Tibial nerve (tissue), 4 donors: ENCODE measurements around the gene TRAPPC4. TPM values are rescaled to one million over a fixed set of nuclear protein-coding genes. Genes with fewer than 3 reads are reported as not detected.
"Not testable (repeated sequence)": the region's sequence is repeated elsewhere in the genome, so short reads cannot be mapped to it uniquely, and the experiment has no call there.

Experiments
- DNase-seq, 2 donors: peaks; one replicate each; pipeline ENCODE4 v3.0.0-alpha.2; 2019; ENCODE audit warnings: low spot score in 2 of 2
- H3K27ac ChIP-seq, 4 donors: fragments of 200-600 bp; sonication (generic) in 3 of 4; one replicate each; pipeline ENCODE4 v1.5.1; 2017 to 2019; ENCODE audit warnings: mild to moderate bottlenecking in 1 of 4
- H3K27me3 ChIP-seq, 2 donors: fragments of 200-600 bp; sonication (generic) in 1 of 2; one replicate each; pipeline versions ENCODE4 v1.5.1 to v1.6.0; 2017 to 2019
- H3K36me3 ChIP-seq, 3 donors: fragments of 200-600 bp; sonication (generic); one replicate each; pipeline ENCODE4 v1.5.1; 2018 to 2019
- H3K4me1 ChIP-seq, 4 donors: fragments of 200-600 bp; sonication (generic) in 3 of 4; one replicate each; pipeline ENCODE4 v1.5.1; 2017 to 2019
- H3K4me3 ChIP-seq, 4 donors: fragments of 200-600 bp; sonication (generic) in 3 of 4; one replicate each; pipeline ENCODE4 v1.5.1; 2017 to 2019; ENCODE audit warnings: mild to moderate bottlenecking in 1 of 4, moderate library complexity in 1 of 4
- H3K9me3 ChIP-seq, 4 donors: fragments of 200-600 bp; sonication (generic) in 3 of 4; one replicate each; pipeline ENCODE4 v1.5.1; 2017 to 2019
- CTCF ChIP-seq, 5 experiments: fragments of 200-600 bp in 3 of 5; fragments of 450-650 bp in 2 of 5; sonication (generic) in 3 of 5; IDR thresholded peaks; one replicate each; pipeline ENCODE4 v1.5.1; 2016 to 2019; ENCODE audit warnings: antibody characterized with exemption in 5 of 5, mild to moderate bottlenecking in 3 of 5, moderate library complexity in 2 of 5
- EP300 ChIP-seq, 2 donors: sonication (generic); formaldehyde crosslinking; IDR thresholded peaks; one replicate each; pipeline ENCODE4 v1.6.1; 2017; ENCODE audit warnings: antibody characterized with exemption in 2 of 2, mild to moderate bottlenecking in 1 of 2
- POLR2A ChIP-seq, 2 donors: fragments of 450-650 bp; IDR thresholded peaks; one replicate each; pipeline ENCODE4 v1.6.1; 2017; ENCODE audit warnings: antibody characterized with exemption in 2 of 2, mild to moderate bottlenecking in 2 of 2, moderate library complexity in 2 of 2
- WGBS, 2 donors: methylation state at CpG; one replicate each; pipeline ENCODE4 v1.1.5; 2018; 5-methylcytosine and 5-hydroxymethylcytosine counted together
- total RNA-seq, 4 donors: library from RNA; depleted of rRNA; stranded (reverse); fragments of >200 nt; gene quantifications; one replicate each; pipeline ENCODE4 v1.1.0, GENCODE V29; 2016

TRAPPC4 gene
- total RNA-seq, 4 donors from 2014 or later = 64.7 to 92.0 (median 81.8) TPM

- Histone ChIP-seq H3K4me1 (no peaks in the 10 kb centered on the region), H3K27me3 (no peaks in the 10 kb centered on the region), H3K9me3 (no peaks in the 10 kb centered on the region), H3K27ac (no peak overlapping the region), H3K36me3 (peaks cover 0 to 5% (median 0%) of the 10 kb centered on the region in 3 donors), H3K4me3 (no peak overlapping the region)
- DNase-seq = no peak
- 90 to 96% methylated on average over 5 of the region's 5 CpGs for WGBS, 2 donors
- TF ChIP-seq POLR2A (IDR thresholded peaks at IDR 0.05) = no peak
- TF ChIP-seq CTCF (IDR thresholded peaks at IDR 0.05) = no peak
- no peak for TF ChIP-seq EP300 (IDR thresholded peaks at IDR 0.05)
Measured at GRCh38 chr11:118988280-118988679, 30.3 kb upstream of the TRAPPC4 start.

GRCh38 chr11:118991486-118992038, 27.0 kb upstream of the TRAPPC4 start:
- not testable (repeated sequence) for H3K27ac ChIP-seq, H3K27me3 ChIP-seq, DNase-seq, H3K9me3 ChIP-seq, H3K36me3 ChIP-seq, H3K4me3 ChIP-seq, H3K4me1 ChIP-seq
- WGBS, 2 donors = 92 to 96% methylated on average over 36 to 38 of the region's 44 CpGs

- no peak for TF ChIP-seq POLR2A (IDR thresholded peaks at IDR 0.05)
- TF ChIP-seq EP300 (IDR thresholded peaks at IDR 0.05) = no peak
- no peak for TF ChIP-seq CTCF (IDR thresholded peaks at IDR 0.05)
- Histone ChIP-seq H3K9me3 (no peaks in the 10 kb centered on the region), H3K36me3 (peaks cover 0 to 31% (median 6%) of the 10 kb centered on the region in 3 donors), H3K27ac (peak overlapping the region in 3 of 4 donors; percentile 68 to 92 (median 89)), H3K27me3 (no peaks in the 10 kb centered on the region), H3K4me1 (peaks cover 0 to 34% (median 20%) of the 10 kb centered on the region in 4 donors), H3K4me3 (peak overlapping the region; percentile 83 to 96 (median 92))
- DNase-seq = no peak
- WGBS, 2 donors = 9% methylated on average over 22 of the region's 22 CpGs
Measured at GRCh38 chr11:118996926-118997626, 21.5 kb upstream of the TRAPPC4 start.

DNA sequence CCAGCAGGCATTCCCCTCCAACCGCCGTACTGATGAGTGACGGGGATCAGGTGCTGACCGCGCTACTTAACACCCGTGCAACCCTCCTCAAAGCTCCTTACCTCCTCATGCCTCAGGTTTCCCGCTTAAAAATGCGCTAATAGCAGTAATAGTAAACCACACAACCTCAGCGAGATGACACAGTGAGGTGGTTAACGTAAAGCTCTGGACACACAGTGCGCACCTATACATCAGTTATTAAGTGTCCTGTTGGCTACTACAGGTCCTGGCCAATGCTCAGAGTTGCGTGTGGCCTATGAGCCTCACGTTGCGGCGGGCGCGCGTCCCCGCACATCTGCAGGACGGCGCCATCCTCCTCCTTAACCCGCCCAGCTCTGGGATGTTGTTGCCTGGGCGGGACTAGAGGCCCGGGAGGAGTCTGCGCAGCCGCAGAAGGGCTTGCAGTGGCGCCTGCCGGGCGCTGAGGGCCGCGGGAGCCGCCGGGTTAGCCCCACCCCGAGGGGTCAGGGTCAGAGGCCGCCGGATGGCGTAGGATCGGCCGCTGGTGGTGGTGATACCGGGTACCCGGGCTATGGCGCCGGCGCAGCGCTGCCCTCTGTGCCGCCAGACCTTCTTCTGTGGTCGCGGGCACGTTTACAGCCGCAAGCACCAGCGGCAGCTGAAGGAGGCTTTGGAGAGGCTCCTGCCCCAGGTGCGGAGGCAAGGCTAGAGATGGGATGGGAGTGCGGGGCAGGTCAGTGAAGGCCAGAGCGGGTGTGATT, 20.8 kb upstream of the TRAPPC4 start, which contains the start of gene CENATAC:
Gene CENATAC, plus strand, starts transcription at position 512 of the 761 bp plus-strand sequence. Its CDS starts 60 bp downstream, at position 572.
- DNase-seq = peak; percentile 88 to 89

More for the DNA sequence above, 20.8 kb upstream of the TRAPPC4 start, which contains the start of gene CENATAC:
- Histone ChIP-seq H3K4me3 (peak within 1 kb of the TSS; percentile 83 to 96 (median 92)), H3K4me1 (peaks cover 0 to 34% (median 20%) of the 10 kb centered on the region in 4 donors), H3K27ac (peak within 1 kb of the TSS; percentile 76 to 92 (median 84)), H3K27me3 (no peaks in the 10 kb centered on the region), H3K9me3 (no peaks in the 10 kb centered on the region), H3K36me3 (peaks cover 0 to 38% (median 9%) of the 10 kb centered on the region in 3 donors)
- TF ChIP-seq POLR2A (IDR thresholded peaks at IDR 0.05) = peak; percentile 32 to 93
- peak; percentile 94 for TF ChIP-seq EP300 (IDR thresholded peaks at IDR 0.05)
- peak in 2 of 5 experiments; percentile 37 to 60 for TF ChIP-seq CTCF (IDR thresholded peaks at IDR 0.05)
- 0 to 1% methylated on average over 22 to 44 of the region's 54 CpGs for WGBS, 2 donors
